Middle frontal gyrus (tissue), 1 donor: ENCODE measurements around the gene ARHGEF17.
"Not testable (repeated sequence)": the region's sequence is repeated elsewhere in the genome, so short reads cannot be mapped to it uniquely, and the experiment has no call there.

Source experiments
- DNase-seq: peaks from one replicate; pipeline ENCODE4 v3.0.0-alpha.2; 2015; ENCODE audit warnings: low spot score; ENCODE audit errors: extremely low spot score

The ARHGEF17 gene

DNA sequence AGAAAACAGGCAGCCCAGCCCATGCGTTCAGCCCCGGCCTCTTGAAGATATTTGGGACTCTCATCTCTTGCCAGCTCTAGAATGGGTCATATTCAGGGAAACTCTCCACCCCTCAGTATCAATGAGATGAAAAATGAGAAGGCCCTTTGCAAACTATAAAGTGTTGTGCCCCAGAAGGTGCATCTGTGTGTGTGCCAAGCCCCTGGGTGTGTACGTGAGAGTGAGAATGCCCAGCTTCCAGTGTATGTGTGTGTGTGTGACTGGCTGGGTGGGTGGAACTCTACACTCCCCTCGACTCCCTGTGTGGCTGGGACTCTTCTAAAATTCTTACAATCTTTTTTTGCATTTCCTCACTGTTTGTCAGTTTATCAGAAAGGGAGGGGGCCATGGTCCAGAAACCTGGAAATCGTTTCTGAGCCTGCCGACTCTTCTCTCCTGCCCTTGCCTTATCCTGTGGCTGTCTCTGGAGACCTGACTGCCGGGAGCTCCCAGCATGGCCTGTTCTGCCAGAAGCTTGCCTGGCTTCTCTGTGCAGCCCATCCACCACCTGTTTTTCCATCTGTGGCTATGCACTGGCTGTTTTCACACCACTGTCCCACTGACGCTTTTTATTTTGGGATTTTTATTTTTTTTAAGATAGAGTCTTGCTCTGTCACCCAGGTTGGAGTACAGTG lies 34.7 kb upstream of the ARHGEF17 start:
- no peak for DNase-seq

DNA sequence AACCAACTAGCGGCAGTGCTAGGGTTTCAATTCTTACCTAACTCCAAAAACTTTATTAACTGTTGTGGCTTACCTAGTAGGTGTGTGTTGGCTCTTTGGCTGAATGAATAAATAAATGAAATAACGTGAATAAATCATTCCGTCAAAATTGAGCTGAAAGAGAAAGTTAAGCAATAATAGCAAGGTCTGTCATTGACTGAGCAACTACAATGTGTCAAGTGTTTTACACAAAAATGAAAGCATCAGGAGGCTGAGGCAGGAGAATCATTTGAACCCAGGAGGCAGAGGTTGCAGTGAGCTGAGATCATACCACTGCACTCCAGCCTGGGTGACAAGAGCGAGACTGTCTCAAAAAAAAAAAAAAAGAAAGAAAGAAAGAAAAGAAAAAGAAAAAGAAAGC lies 33.9 kb upstream of the ARHGEF17 start:
- not testable (repeated sequence) for DNase-seq

GRCh38 chr11:73274722-73275380 lies 33.2 kb upstream of the ARHGEF17 start:
- no peak for DNase-seq

GRCh38 chr11:73275381-73275750 lies 32.7 kb upstream of the ARHGEF17 start:
- no peak for DNase-seq

DNA sequence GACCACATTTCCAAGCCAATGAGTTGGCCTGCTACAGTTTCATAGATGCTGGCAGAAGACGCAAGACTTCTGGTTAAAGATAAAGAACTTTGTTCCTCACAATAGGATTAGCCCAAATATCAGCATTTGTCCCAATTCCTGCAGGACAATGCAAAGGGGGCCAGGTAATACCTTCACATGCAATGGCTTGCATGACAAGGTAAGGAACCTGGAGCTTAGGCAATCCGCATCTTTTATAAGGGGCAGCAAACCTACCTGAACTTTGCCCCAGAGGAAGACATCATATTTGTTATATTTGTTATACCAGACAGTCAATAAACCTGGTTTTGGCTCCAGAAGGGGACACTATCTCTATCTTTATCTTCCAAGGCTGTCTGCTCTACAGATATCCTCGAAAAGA lies 30.6 kb upstream of the ARHGEF17 start:
- no peak for DNase-seq

GRCh38 chr11:73280626-73281025 lies 27.4 kb upstream of the ARHGEF17 start:
- DNase-seq, result no peak

GRCh38 chr11:73281201-73281741 lies 26.8 kb upstream of the ARHGEF17 start:
- no peak for DNase-seq

DNA sequence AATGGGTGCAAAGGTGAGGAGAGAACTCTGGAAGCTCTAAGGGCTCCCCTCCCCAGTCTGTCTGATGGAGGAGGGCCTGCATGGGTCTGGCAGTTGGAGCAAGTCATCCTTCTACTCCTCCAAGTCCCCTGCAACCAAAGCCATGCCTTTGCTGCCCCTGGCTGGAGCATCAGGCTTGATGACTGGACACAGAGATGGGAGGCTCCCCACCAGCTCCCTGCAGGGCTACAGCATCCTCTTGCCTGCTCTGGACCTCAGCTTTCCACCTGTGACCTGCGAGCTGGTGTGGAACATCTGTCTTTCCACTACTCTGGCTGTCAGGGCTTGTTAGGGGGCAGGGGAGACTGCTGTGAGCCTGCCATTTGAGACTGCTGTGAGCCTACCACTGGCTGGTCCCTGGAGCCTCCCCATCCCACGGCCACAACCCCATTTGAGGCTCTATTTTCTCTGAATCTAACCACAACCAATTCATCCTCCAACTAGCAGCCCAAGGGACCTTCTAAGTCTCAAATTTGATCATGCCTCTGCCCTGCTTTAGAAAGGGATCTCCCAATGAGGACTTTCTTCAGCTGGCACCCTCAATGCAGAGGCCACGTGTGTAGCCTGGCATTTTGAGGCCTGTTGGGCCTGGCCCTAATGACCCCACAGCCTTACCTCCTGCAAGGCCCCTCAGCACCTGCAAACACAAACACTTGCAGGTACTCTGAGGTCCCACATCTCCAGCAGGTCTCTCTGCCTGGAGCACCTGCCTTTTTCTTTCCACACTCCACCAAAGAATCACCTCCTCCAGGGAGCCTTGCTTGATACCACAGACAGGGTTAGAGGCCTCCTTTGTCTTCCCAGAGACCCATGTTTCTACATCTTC lies 26.0 kb upstream of the ARHGEF17 start:
- no peak for DNase-seq

GRCh38 chr11:73283276-73284000 lies 24.6 kb upstream of the ARHGEF17 start:
- DNase-seq, result no peak

DNA sequence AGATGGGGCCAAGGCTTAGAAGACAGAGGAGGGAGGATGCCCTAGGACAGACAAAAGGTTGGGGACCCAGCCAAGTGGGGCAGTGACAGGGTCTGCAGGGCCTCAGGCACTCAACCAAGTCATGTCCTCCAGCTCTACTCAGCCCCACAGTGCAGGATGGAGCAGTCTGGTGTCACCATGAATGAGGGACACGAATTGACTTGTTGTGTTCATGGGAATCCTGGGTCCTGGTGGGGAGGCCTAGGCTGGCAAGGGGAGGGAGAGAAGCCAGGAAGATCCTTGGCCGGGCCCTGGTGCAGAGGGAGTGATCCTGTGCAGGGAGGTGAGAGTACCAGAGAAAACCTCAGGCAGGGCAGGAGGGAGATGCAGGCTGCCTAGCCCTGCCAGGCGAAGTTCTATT lies 24.0 kb upstream of the ARHGEF17 start:
- DNase-seq, result no peak

- no peak for DNase-seq
These were observed 22.4 kb upstream of the ARHGEF17 start for GRCh38 chr11:73285721-73286120.

- DNase-seq, result no peak
These were observed 21.8 kb upstream of the ARHGEF17 start for GRCh38 chr11:73286240-73286810.

GRCh38 chr11:73287400-73288101 lies 20.5 kb upstream of the ARHGEF17 start:
- no peak for DNase-seq

GRCh38 chr11:73288192-73288872 lies 19.7 kb upstream of the ARHGEF17 start:
- DNase-seq, result no peak

- peak; percentile 64 for DNase-seq
These were observed 19.0 kb upstream of the ARHGEF17 start for GRCh38 chr11:73288873-73289707.

DNA sequence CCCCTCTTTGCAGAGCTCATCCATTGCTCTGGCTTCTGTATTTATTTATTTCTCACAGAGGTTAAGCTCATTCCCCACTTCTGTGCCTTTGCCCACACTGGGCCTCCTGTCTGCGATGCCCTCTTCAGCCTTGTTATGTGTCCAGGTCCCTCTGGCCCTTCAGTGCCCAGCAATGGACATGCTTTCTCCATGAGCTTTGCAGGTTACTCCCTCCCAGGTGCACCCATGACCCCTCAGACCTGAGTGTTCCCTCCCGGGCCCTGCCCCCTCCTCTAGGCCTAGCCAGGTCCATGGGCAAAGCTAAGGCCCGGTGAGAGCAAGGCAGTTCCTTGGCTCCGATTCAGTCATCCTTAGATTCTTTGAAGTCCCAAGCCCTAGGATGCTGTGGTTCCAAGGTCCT lies 17.5 kb upstream of the ARHGEF17 start:
- DNase-seq, result no peak

DNA sequence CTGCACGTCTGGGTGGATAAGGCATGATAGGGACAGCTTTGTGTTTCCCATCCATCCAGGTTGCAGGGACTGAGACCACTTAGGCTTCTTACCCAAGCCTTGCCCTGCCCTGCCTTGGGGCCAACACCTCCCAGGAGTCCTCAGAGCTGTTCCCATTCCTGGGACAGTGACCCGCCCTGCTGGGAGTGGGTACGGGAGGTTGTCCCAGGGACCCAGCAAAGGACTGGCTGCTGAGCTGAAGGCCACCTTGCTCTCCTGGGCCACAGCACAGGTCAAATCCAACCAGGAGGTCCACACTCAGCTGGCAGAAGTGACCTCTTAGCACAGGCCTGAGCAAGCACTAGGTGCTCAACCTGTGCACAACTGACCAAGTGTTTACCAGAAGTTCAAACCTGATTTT lies 16.9 kb upstream of the ARHGEF17 start:
- DNase-seq, result no peak

DNA sequence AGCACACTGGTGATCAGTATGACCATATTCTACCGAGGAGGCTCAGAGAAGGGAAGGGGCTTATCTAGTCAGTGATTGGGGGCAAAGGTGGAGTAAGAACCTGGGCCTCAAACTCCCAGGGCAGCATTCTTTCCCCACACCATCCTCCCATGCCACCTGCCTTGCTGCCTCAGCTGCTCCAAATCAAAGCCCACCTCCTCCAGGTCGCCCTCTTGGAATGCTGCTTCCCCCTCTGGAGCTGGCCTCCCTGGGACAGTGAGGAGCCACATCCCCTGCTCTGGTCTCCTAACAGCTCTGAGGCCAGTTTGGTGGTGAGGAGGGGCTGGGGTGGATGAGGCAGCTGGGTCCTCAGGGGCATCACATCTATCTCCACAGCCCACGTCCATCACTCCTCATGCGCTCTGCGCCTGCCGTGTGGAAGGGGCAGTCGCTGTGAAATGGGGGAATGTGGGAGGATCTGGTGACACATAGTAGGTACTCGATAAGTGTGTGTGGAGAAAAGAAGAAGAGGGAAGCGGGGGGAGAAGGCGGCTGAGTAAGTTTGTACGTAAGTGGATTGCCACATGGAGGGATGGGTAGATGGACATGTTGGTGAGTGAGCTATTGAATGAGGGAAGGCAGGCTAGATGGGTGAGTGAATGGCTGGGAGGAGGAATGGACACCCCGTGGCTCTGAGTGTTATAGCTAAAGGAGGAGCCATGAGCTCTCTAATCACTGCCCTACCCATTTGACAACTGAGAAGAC lies 16.1 kb upstream of the ARHGEF17 start:
- no peak for DNase-seq
